ENCODE measurements around the gene C11orf97. TPM values are rescaled to one million over a fixed set of nuclear protein-coding genes. Genes with fewer than 3 reads are reported as not detected.

C11orf97 gene
- total and polyA plus RNA-seq, 2 donors (not counting 3 experiments of a cell fraction or from before 2014, with no cell fraction given): not detected

DNA sequence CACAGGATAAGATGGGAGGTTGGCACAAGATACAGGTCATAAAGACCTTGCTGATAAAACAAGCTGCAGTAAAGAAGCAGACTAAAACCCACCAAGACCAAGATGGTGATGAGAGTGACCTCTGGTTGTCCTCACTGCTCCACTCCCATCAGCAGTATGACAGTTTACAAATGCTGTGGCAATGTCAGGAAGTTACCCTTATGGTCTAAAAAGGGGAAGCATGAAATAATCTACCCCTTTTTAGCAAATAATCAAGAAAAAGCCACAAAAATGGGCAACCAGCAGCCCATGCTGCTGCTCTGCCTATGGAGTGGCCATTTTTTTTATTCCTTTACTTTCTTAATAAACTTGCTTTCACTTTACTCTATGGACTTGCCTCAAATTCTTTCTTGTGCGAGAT is 46.2 kb downstream of the C11orf97 start:
- TF ChIP-seq POLR2A (IDR thresholded peaks at IDR 0.05; ENCODE audit: low read depth, low read length): no peak
- TF ChIP-seq JUN (IDR thresholded peaks at IDR 0.05; ENCODE audit: borderline replicate concordance, insufficient read depth, insufficient read length, low read depth): no peak
- TF ChIP-seq MYC (IDR thresholded peaks at IDR 0.05; ENCODE audit: low read depth, low read length): no peak
- TF ChIP-seq, protein P1, sequence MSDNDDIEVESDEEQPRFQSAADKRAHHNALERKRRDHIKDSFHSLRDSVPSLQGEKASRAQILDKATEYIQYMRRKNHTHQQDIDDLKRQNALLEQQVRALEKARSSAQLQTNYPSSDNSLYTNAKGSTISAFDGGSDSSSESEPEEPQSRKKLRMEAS (IDR thresholded peaks at IDR 0.05; ENCODE audit: insufficient read depth, insufficient read length): no peak
- TF ChIP-seq, protein P2, sequence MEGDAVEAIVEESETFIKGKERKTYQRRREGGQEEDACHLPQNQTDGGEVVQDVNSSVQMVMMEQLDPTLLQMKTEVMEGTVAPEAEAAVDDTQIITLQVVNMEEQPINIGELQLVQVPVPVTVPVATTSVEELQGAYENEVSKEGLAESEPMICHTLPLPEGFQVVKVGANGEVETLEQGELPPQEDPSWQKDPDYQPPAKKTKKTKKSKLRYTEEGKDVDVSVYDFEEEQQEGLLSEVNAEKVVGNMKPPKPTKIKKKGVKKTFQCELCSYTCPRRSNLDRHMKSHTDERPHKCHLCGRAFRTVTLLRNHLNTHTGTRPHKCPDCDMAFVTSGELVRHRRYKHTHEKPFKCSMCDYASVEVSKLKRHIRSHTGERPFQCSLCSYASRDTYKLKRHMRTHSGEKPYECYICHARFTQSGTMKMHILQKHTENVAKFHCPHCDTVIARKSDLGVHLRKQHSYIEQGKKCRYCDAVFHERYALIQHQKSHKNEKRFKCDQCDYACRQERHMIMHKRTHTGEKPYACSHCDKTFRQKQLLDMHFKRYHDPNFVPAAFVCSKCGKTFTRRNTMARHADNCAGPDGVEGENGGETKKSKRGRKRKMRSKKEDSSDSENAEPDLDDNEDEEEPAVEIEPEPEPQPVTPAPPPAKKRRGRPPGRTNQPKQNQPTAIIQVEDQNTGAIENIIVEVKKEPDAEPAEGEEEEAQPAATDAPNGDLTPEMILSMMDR (IDR thresholded peaks at IDR 0.05; ENCODE audit: extremely low read depth in 1 of 2, insufficient read depth in 1 of 2, low read depth in 1 of 2, low read length in 2 of 2): no peak
- no peak for TF ChIP-seq GATA2 (IDR thresholded peaks at IDR 0.05; ENCODE audit: insufficient read depth, insufficient read length, low read depth, low read length)
- TF ChIP-seq EZH2 (IDR thresholded peaks at IDR 0.05; ENCODE audit: borderline replicate concordance, low read depth, low read length, severe bottlenecking): no peak
- TF ChIP-seq FOS (IDR thresholded peaks at IDR 0.05; ENCODE audit: borderline replicate concordance, insufficient read depth, low read length): no peak
- no peak for TF ChIP-seq POLR2AphosphoS5 (IDR thresholded peaks at IDR 0.05; ENCODE audit: insufficient read depth, low read depth, low read length)
- no peaks in the 10 kb centered on the region for H3K9me1 ChIP-seq (replicated peaks; ENCODE audit: control insufficient read depth, extremely low read depth, insufficient read depth, low read length)
- dilution Hi-C loops (cut with MboI; ENCODE audit: extremely low pct_ligation_motif_present, low sequenced_read_pairs) (no loop called here), intact Hi-C loops (cut with micrococcal nuclease) (no loop called here)
- peaks cover 8% of the 10 kb centered on the region for H3K4me1 ChIP-seq (ENCODE audit: control insufficient read depth, extremely low read depth, insufficient read depth, low read length)
- H3K9me3 ChIP-seq (replicated peaks; ENCODE audit: control insufficient read depth, insufficient read depth, low read length): no peaks in the 10 kb centered on the region
- no peaks in the 10 kb centered on the region for H3K27me3 ChIP-seq (ENCODE audit: control insufficient read depth in 2 of 2, insufficient read depth in 2 of 2, low read length in 2 of 2)
- H3K36me3 ChIP-seq (ENCODE audit: control insufficient read depth in 2 of 2, extremely low read depth in 1 of 2, insufficient read depth in 2 of 2, low read length in 2 of 2): no peaks in the 10 kb centered on the region
- BruUV-seq (replicated peaks): no TSS peak
- no peaks in the 10 kb centered on the region for H3K79me2 ChIP-seq (ENCODE audit: control insufficient read depth, insufficient read depth, low read length)
- no peak overlapping the region for H2AFZ ChIP-seq (ENCODE audit: low read depth, low read length)
- no peak overlapping the region for H3K27ac ChIP-seq (ENCODE audit: insufficient read depth, low read depth, low read length)
- H3K4me3 ChIP-seq (replicated peaks in 1 of 3; ENCODE audit: insufficient read depth in 1 of 3, low read depth in 1 of 3, low read length in 3 of 3): no peak overlapping the region
- FAIRE-seq (no peak), DNase-seq (ENCODE audit: low read depth, low spot score) (no peak)
- H3K9ac ChIP-seq (replicated peaks; ENCODE audit: extremely low read depth, insufficient read depth, low read length): no peak overlapping the region
- no peaks in the 10 kb centered on the region for H4K20me1 ChIP-seq (replicated peaks; ENCODE audit: control insufficient read depth, extremely low read depth, insufficient read depth, low read length)
- CTCF ChIA-PET: interaction anchor here (1.0 kb wide), 1 partner anchor 663 kb away, joined by 3 read pairs; no protein-coding TSS in a partner anchor
- POLR2A ChIA-PET: no interaction called here
- H3K4me2 ChIP-seq (ENCODE audit: insufficient read depth, low read length): no peak overlapping the region
